Pancreas (tissue), 10 donors: Measurements from ENCODE around the gene GPSM1. TPM values are rescaled to one million over a fixed set of nuclear protein-coding genes. Genes with fewer than 3 reads are reported as not detected.

Experiments used
- ATAC-seq, 4 donors: fragments of 200-7000 bp; cut with Tn5 transposase; one replicate each; pipeline versions ENCODE4 v1.8.0 to v1.9.1; 2020; ENCODE audit warnings: mild to moderate bottlenecking in 4 of 4, moderate library complexity in 4 of 4
- DNase-seq, 6 donors: peaks; one replicate each; pipeline ENCODE4 v3.0.0-alpha.2; 2020
- FAIRE-seq: peaks from 2 replicates; lab custom pipeline; 2012; peaks lifted over from hg19 to GRCh38; lab: Jason Lieb, UNC
- H3K27ac ChIP-seq, 4 donors: fragments of 200-600 bp; sonication (generic); 1 replicate in 3 of 4; 2 replicates in 1 of 4; pipeline versions ENCODE4 v1.5.0 to v1.8.0; 2020
- H3K27me3 ChIP-seq, 4 donors: fragments of 200-600 bp; one replicate each; pipeline ENCODE4 v1.8.0; 2021
- H3K36me3 ChIP-seq, 3 donors: fragments of 200-600 bp; sonication (generic) in 1 of 3; one replicate each; pipeline versions ENCODE4 v1.5.0 to v1.8.0; 2020 to 2021
- H3K4me1 ChIP-seq, 3 donors: fragments of 200-600 bp; one replicate each; pipeline ENCODE4 v1.8.0; 2021
- H3K4me3 ChIP-seq, 4 donors: fragments of 200-600 bp; sonication (generic) in 2 of 4; one replicate each; pipeline versions ENCODE4 v1.5.0 to v1.8.0; 2020 to 2021
- H3K9me3 ChIP-seq, 4 donors: fragments of 200-600 bp; one replicate each; pipeline ENCODE4 v1.8.0; 2021
- WGBS, 2 donors: extraction: QIAGEN DNeasy Blood & Tissue Kit; methylation state at CpG; one replicate each; pipeline ENCODE4 v1.1.7; 2013; 5-methylcytosine and 5-hydroxymethylcytosine counted together
- intact Hi-C, 3 donors: fragments of 100-400 bp; cut with DNase I; formaldehyde crosslinking; loops; one replicate each; pipeline versions ENCODE4 v1.11.1 to v1.14.2; 2022
- polyA plus RNA-seq, 2 donors: library from polyadenylated mRNA; stranded (reverse); fragments of 200-250 nt; gene quantifications; one replicate each; pipeline ENCODE4 v1.2.3, GENCODE V29; 2013
- total RNA-seq, 6 donors: library from RNA; stranded (reverse); fragmentation: NEBNext Ultra II Directional in 4 of 6; extraction: Animal tissue kit (Norgen Biotek cat#: 25700) in 4 of 6; gene quantifications; one replicate each; pipeline versions ENCODE4 v1.2.1 to v1.2.4, GENCODE V29; 2021 to 2023
- TF ChIP-seq, protein P1 (sequence below), 4 donors: fragments of 200-600 bp; sonication (generic) in 3 of 4; IDR thresholded peaks; one replicate each; pipeline versions ENCODE4 v1.5.0 to v1.8.0; 2021; ENCODE audit warnings: antibody characterized with exemption in 4 of 4
- donor health status: healthy with polysubstance abuse.
- donor health status: DM: no; HTN: no; CAD: no; lungs with moderate emphysema.
- donor health status: DM: no; HTN: no; CAD: no.
- donor health status: control.
- donor health status: control.
- donor health status: Bipolar disorder and iron deficiency.
- donor health status: DM: yes; HTN: yes; CAD: no.
- donor health status: DM: no; HTN: no; CAD: no.
- donor health status: DM: no; HTN: no; CAD: no.
- donor health status: DM: yes; HTN: yes; CAD: no.

Gene GPSM1
- total and polyA plus RNA-seq, 8 donors = 6.8 to 54.4 (median 12.6) TPM

DNA sequence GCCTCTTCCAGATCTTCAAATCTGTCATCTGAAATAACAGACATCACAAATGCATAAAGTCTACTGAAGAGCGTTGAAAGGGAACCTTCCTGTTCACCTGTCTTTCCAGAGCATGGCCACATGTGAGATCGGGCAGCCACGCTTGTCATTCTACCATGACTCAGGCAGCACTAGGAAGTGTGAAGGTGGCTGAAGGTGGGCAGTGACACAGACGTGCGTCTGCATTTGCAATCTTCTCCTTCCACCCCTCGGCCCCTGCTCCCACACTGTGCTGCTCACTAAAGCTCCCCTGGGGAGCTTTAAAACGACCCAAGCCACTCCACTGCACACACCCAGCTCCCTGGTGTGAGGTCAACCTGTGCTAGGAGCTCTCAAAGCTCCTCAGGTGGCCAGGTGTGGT, 80.6 kb downstream of the GPSM1 start:
- H3K36me3 ChIP-seq = peaks cover 0 to 19% (median 6%) of the 10 kb centered on the region in 3 donors
- H3K9me3 ChIP-seq = no peaks in the 10 kb centered on the region
- ATAC-seq (no peak), DNase-seq (no peak), FAIRE-seq (no peak)
- H3K4me3 ChIP-seq = no peak overlapping the region
- WGBS, 2 donors = 87 to 90% methylated on average over 7 of the region's 7 CpGs
- no peaks in the 10 kb centered on the region for H3K27me3 ChIP-seq
- TF ChIP-seq, protein P1, sequence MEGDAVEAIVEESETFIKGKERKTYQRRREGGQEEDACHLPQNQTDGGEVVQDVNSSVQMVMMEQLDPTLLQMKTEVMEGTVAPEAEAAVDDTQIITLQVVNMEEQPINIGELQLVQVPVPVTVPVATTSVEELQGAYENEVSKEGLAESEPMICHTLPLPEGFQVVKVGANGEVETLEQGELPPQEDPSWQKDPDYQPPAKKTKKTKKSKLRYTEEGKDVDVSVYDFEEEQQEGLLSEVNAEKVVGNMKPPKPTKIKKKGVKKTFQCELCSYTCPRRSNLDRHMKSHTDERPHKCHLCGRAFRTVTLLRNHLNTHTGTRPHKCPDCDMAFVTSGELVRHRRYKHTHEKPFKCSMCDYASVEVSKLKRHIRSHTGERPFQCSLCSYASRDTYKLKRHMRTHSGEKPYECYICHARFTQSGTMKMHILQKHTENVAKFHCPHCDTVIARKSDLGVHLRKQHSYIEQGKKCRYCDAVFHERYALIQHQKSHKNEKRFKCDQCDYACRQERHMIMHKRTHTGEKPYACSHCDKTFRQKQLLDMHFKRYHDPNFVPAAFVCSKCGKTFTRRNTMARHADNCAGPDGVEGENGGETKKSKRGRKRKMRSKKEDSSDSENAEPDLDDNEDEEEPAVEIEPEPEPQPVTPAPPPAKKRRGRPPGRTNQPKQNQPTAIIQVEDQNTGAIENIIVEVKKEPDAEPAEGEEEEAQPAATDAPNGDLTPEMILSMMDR (IDR thresholded peaks at IDR 0.05) = no peak
- H3K4me1 ChIP-seq = peaks cover 0 to 15% (median 13%) of the 10 kb centered on the region in 3 donors
- H3K27ac ChIP-seq = no peak overlapping the region
- intact Hi-C loops = no loop called here

Other genes with a start within 250 kb of the GPSM1 start
- gene NACC2, start 232.2 kb upstream of the GPSM1 start, total RNA-seq = 10 to 100 TPM in 2 of 6 donors, 1 to 10 TPM in 4; 6.8 to 12.4 (median 8.9) TPM
- gene NACC2, start 232.2 kb upstream of the GPSM1 start, polyA plus RNA-seq = 1 to 10 TPM; 4.3 to 5.5 TPM
- 10 to 100 TPM in 4 of 6 donors, 1 to 10 TPM in 2; 8.0 to 17.8 (median 11.8) TPM for gene TMEM250, start 208.7 kb upstream of the GPSM1 start, total RNA-seq
- 10 to 100 TPM in 1 of 2 donors, 1 to 10 TPM in 1; 9.8 to 12.1 TPM for gene TMEM250, start 208.7 kb upstream of the GPSM1 start, polyA plus RNA-seq
- gene LHX3, start 122.4 kb upstream of the GPSM1 start, total RNA-seq = not detected
- gene LHX3, start 122.4 kb upstream of the GPSM1 start, polyA plus RNA-seq = not detected
- 10 to 100 TPM in 3 of 6 donors, 1 to 10 TPM in 3; 6.8 to 11.0 (median 10.4) TPM for gene QSOX2, start 81.7 kb upstream of the GPSM1 start, total RNA-seq
- 10 to 100 TPM; 12.2 to 19.1 TPM for gene QSOX2, start 81.7 kb upstream of the GPSM1 start, polyA plus RNA-seq
- under 1 TPM; 0.14 to 0.58 (median 0.36) TPM for gene CCDC187, start 23.4 kb upstream of the GPSM1 start, total RNA-seq
- 1 to 10 TPM; 2.0 to 2.6 TPM for gene CCDC187, start 23.4 kb upstream of the GPSM1 start, polyA plus RNA-seq
- 10 to 100 TPM; 10.1 to 26.8 (median 14.4) TPM for gene DNLZ, start 36.2 kb downstream of the GPSM1 start, total RNA-seq
- gene DNLZ, start 36.2 kb downstream of the GPSM1 start, polyA plus RNA-seq = 10 to 100 TPM; 14.1 to 19.4 TPM
- gene CARD9, start 46.1 kb downstream of the GPSM1 start, total RNA-seq = 1 to 10 TPM in 2 of 6 donors, under 1 TPM in 4; 0.23 to 5.1 (median 0.86) TPM
- 1 to 10 TPM; 1.3 to 2.9 TPM for gene CARD9, start 46.1 kb downstream of the GPSM1 start, polyA plus RNA-seq
- 1 to 10 TPM; 3.8 to 6.4 (median 4.7) TPM for gene SNAPC4, start 72.6 kb downstream of the GPSM1 start, total RNA-seq
- gene SNAPC4, start 72.6 kb downstream of the GPSM1 start, polyA plus RNA-seq = 10 to 100 TPM; 18.1 to 22.0 TPM
- gene ENTR1, start 83.1 kb downstream of the GPSM1 start, total RNA-seq = 10 to 100 TPM; 13.8 to 29.1 (median 20.4) TPM
- gene ENTR1, start 83.1 kb downstream of the GPSM1 start, polyA plus RNA-seq = 10 to 100 TPM; 34.9 to 36.6 TPM
- 10 to 100 TPM; 16.3 to 23.7 (median 17.4) TPM for gene PMPCA, start 83.1 kb downstream of the GPSM1 start, total RNA-seq
- gene PMPCA, start 83.1 kb downstream of the GPSM1 start, polyA plus RNA-seq = 10 to 100 TPM; 43.0 to 51.4 TPM
- gene INPP5E, start 112.3 kb downstream of the GPSM1 start, total RNA-seq = 1 to 10 TPM; 3.8 to 10.0 (median 5.2) TPM
- gene INPP5E, start 112.3 kb downstream of the GPSM1 start, polyA plus RNA-seq = 10 to 100 TPM; 13.9 to 14.9 TPM
- 10 to 100 TPM; 32.1 to 46.6 (median 39.5) TPM for gene SEC16A, start 155.5 kb downstream of the GPSM1 start, total RNA-seq
- 10 to 100 TPM; 49.7 to 66.9 TPM for gene SEC16A, start 155.5 kb downstream of the GPSM1 start, polyA plus RNA-seq
- gene NOTCH1, start 218.5 kb downstream of the GPSM1 start, total RNA-seq = 10 to 100 TPM; 19.6 to 39.8 (median 25.6) TPM
- gene NOTCH1, start 218.5 kb downstream of the GPSM1 start, polyA plus RNA-seq = 10 to 100 TPM in 1 of 2 donors, 1 to 10 TPM in 1; 9.3 to 20.1 TPM